ENCODE measurements around the gene ISX.

DNA sequence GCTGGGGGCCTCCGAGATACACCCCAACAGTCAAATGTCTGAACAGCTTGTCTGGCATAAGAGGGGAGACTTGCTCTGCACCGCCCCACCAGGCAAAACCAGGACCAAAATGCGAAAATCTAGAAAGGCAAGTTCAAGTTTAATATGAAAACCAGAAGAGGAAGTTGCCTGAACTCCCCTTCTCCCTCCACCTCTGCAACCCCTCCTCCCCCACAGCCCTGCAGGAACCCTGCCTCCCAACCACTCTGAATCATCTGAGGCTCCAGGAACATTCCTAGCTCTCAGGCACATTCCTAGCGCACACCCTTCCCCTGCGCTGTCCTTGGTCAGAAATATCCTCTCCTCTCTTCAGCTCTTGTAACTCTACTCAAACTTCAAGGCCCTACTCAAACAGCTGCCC is 36.7 kb downstream of the ISX start:
- TF ChIP-seq, protein P1, sequence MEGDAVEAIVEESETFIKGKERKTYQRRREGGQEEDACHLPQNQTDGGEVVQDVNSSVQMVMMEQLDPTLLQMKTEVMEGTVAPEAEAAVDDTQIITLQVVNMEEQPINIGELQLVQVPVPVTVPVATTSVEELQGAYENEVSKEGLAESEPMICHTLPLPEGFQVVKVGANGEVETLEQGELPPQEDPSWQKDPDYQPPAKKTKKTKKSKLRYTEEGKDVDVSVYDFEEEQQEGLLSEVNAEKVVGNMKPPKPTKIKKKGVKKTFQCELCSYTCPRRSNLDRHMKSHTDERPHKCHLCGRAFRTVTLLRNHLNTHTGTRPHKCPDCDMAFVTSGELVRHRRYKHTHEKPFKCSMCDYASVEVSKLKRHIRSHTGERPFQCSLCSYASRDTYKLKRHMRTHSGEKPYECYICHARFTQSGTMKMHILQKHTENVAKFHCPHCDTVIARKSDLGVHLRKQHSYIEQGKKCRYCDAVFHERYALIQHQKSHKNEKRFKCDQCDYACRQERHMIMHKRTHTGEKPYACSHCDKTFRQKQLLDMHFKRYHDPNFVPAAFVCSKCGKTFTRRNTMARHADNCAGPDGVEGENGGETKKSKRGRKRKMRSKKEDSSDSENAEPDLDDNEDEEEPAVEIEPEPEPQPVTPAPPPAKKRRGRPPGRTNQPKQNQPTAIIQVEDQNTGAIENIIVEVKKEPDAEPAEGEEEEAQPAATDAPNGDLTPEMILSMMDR (conservative IDR thresholded peaks at IDR 0.05; ENCODE audit: low read length): no peak
- no peak for TF ChIP-seq EZH2phosphoT487 (IDR thresholded peaks at IDR 0.05; ENCODE audit: borderline replicate concordance, low read depth, low read length)

Measured in OCI-LY7 (cell line).